ENCODE measurements around the gene LAMA3. TPM values are rescaled to one million over a fixed set of nuclear protein-coding genes. Genes with fewer than 3 reads are reported as not detected.

The LAMA3 gene
- total and polyA plus RNA-seq, 8 donors: 2.1 to 13.9 (median 5.1) TPM

DNA sequence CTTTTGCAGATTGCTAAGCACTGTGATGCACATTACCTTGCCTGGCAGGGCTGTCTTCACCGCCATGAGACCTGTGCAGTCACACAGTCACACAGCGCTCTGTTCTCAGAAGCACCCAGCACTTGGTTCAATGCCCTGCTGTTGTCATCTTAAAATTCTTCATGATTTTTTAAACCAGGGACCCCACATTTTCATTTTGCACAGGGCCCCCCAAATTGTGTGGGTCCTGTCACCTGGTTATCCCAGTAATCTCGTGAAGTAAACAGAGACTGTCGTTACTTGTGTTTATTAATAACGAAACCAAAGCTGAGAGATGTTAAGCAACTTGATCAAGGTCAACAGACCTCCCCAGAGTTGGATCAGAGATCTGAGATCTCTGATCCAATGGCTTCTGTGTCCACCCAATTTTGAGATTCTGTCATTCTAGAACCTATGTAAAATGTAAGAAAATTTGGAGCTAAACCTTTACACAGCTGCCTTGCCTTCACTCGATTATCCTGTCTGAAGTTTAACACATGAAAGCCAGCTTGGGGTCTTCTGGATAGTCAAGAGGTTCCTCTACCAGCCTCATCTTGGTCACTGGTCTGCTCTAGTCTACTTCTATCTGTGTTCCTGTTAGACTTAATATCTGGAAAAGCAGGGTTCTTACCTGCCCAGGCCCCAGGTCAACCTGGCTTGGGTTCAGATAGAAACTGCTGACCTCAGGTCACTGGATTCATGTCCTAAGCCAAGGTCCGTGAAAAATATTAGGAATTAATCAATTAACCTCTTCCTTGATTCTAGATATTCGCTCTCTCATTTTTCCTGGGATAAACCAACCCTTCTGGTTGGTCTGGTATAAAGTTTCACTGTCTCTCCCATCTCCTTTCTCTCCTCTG, 311.6 kb downstream of the LAMA3 start:
- WGBS, 2 donors: 61% methylated on average over 8 of the region's 8 CpGs
- no peak for FAIRE-seq
- H3K9me3 ChIP-seq: no peaks in the 10 kb centered on the region
- no peak for DNase-seq
- H3K36me3 ChIP-seq: no peaks in the 10 kb centered on the region
- H3K27me3 ChIP-seq: no peaks in the 10 kb centered on the region
- no peaks in the 10 kb centered on the region for H3K4me1 ChIP-seq
- no peak for ATAC-seq
- no peak overlapping the region for H3K4me3 ChIP-seq
- intact Hi-C loops (cut with DNase I): no loop called here
- TF ChIP-seq, protein P1, sequence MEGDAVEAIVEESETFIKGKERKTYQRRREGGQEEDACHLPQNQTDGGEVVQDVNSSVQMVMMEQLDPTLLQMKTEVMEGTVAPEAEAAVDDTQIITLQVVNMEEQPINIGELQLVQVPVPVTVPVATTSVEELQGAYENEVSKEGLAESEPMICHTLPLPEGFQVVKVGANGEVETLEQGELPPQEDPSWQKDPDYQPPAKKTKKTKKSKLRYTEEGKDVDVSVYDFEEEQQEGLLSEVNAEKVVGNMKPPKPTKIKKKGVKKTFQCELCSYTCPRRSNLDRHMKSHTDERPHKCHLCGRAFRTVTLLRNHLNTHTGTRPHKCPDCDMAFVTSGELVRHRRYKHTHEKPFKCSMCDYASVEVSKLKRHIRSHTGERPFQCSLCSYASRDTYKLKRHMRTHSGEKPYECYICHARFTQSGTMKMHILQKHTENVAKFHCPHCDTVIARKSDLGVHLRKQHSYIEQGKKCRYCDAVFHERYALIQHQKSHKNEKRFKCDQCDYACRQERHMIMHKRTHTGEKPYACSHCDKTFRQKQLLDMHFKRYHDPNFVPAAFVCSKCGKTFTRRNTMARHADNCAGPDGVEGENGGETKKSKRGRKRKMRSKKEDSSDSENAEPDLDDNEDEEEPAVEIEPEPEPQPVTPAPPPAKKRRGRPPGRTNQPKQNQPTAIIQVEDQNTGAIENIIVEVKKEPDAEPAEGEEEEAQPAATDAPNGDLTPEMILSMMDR (IDR thresholded peaks at IDR 0.05): no peak
- no peak overlapping the region for H3K27ac ChIP-seq

DNA sequence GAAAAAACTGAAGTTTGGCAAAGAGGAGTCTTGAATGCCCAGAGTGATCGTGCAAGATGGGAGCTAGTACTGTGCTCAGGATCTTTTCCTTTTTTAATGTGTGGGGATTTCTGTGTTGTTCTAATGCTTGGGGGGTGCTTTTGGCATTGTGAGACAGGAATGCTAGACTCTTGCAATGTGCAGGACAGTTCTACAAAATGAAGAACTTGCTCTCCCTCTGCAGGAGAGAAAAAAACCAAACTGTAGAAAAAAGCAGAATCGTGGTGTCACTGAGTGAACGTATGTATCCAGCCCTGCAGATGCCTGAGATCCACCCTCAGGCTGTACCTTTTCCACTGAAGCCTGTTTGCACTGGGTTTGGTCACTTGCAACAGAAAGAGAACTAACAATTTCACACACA, 313.2 kb downstream of the LAMA3 start:
- TF ChIP-seq, protein P1 (IDR thresholded peaks at IDR 0.05): no peak
- 69 to 75% methylated on average over 3 of the region's 3 CpGs for WGBS, 2 donors
- H3K27ac ChIP-seq: no peak overlapping the region
- H3K9me3 ChIP-seq: no peaks in the 10 kb centered on the region
- no peaks in the 10 kb centered on the region for H3K36me3 ChIP-seq
- intact Hi-C loops (cut with DNase I): no loop called here
- DNase-seq: no peak
- ATAC-seq: no peak
- no peaks in the 10 kb centered on the region for H3K4me1 ChIP-seq
- FAIRE-seq: no peak
- no peaks in the 10 kb centered on the region for H3K27me3 ChIP-seq
- no peak overlapping the region for H3K4me3 ChIP-seq

DNA sequence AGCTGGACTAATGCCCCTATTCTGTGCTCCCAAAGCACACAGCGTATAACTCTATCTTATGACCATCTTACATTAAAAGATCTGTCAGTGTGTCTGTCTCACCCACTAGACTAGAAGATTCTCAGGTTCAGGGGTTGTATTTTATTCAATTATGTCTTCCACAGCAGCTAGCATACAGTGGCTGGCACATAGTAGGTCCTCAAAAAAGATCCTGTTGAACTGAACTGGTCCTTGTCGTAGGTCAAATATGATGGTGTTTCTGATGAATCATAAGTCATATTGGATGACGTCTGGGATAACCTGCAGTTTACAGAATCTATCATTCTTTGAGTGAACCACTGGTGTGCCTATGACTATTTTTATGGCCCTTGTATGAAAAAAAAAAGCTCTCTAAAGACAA, 314.0 kb downstream of the LAMA3 start:
- ATAC-seq (no peak), DNase-seq (no peak), FAIRE-seq (no peak)
- H3K9me3 ChIP-seq: no peaks in the 10 kb centered on the region
- TF ChIP-seq, protein P1 (IDR thresholded peaks at IDR 0.05): no peak
- WGBS, 2 donors: 67 to 74% methylated on average over 3 of the region's 3 CpGs
- H3K27ac ChIP-seq: no peak overlapping the region
- H3K4me3 ChIP-seq: no peak overlapping the region
- no peaks in the 10 kb centered on the region for H3K27me3 ChIP-seq
- intact Hi-C loops (cut with DNase I): no loop called here
- no peaks in the 10 kb centered on the region for H3K4me1 ChIP-seq
- no peaks in the 10 kb centered on the region for H3K36me3 ChIP-seq

DNA sequence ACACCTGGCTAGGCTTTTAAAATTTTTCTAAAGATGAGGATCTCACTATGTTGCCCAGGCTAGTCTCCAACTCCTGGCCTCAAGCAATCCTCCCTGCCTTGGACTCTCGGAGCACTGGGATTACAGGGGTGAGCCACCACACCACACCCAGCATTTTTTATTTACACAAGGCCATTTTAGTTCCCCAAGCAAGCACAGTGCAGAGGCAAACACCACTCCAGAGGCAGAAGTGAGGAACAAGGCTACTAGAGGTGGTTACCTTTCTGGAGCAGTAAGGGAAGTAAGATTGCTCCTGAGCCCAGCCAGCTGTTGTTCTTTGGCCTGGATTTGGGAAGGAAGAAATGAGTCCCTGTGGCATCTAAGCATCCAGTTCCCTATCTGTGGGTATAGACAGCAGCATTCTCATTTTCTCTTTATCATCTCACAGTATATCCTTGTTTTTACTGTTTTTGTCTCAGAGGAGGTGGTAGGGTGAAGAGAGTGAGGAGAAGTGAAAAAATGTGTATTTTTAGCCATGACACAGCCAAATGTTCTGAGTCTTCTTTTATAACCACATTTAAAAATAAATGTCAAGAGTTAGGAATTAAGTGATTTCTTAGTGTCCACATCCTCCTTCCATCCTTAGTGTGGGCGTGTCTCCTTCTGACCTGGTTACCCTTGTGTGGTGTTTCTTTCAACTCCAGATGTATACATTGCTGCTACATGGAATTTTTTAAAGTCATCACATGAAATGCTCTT, 314.8 kb downstream of the LAMA3 start:
- FAIRE-seq (no peak), ATAC-seq (no peak), DNase-seq (no peak)
- Histone ChIP-seq H3K4me3 (no peak overlapping the region), H3K36me3 (no peaks in the 10 kb centered on the region), H3K9me3 (no peaks in the 10 kb centered on the region), H3K4me1 (no peaks in the 10 kb centered on the region), H3K27ac (no peak overlapping the region), H3K27me3 (no peaks in the 10 kb centered on the region)
- intact Hi-C loops (cut with DNase I): no loop called here
- TF ChIP-seq, protein P1 (IDR thresholded peaks at IDR 0.05): no peak
- 80 to 89% methylated on average over 2 of the region's 2 CpGs for WGBS, 2 donors

Other genes starting within 250 kb of the LAMA3 start
- gene RIOK3, start 236.2 kb upstream of the LAMA3 start, total RNA-seq: 10 to 100 TPM; 21.9 to 39.7 (median 36.5) TPM
- gene RIOK3, start 236.2 kb upstream of the LAMA3 start, polyA plus RNA-seq: 10 to 100 TPM; 30.4 to 37.4 TPM
- 10 to 100 TPM in 4 of 6 donors, 1 to 10 TPM in 2; 7.7 to 15.6 (median 10.3) TPM for gene RMC1, start 185.9 kb upstream of the LAMA3 start, total RNA-seq
- 10 to 100 TPM; 29.6 to 31.9 TPM for gene RMC1, start 185.9 kb upstream of the LAMA3 start, polyA plus RNA-seq
- 10 to 100 TPM; 10.1 to 25.6 (median 11.5) TPM for gene NPC1, start 102.9 kb upstream of the LAMA3 start, total RNA-seq
- gene NPC1, start 102.9 kb upstream of the LAMA3 start, polyA plus RNA-seq: 10 to 100 TPM in 1 of 2 donors, 1 to 10 TPM in 1; 6.2 to 10.6 TPM
- 1 to 10 TPM in 1 of 6 donors, under 1 TPM in 5; 0.24 to 2.0 (median 0.49) TPM for gene ANKRD29, start 26.5 kb upstream of the LAMA3 start, total RNA-seq
- 1 to 10 TPM; 1.7 to 2.0 TPM for gene ANKRD29, start 26.5 kb upstream of the LAMA3 start, polyA plus RNA-seq